ENCODE results near the gene UNC80. TPM values are rescaled to one million over a fixed set of nuclear protein-coding genes. Genes with fewer than 3 reads are reported as not detected.

Gene UNC80
- polyA plus RNA-seq, 3 donors from 2014 or later: not detected

Other genes starting within 250 kb of the UNC80 start
- 10 to 100 TPM; 33.2 to 45.3 (median 34.0) TPM for gene RPE, start 230.8 kb downstream of the UNC80 start, polyA plus RNA-seq

Measured in immature natural killer cell (primary cell).